OCI-LY1 (cell line): ENCODE results near the gene RAD51B.

ENCODE experiments used
- CTCF ChIP-seq: fragments of 200-600 bp; sonication (generic), shearing (Covaris generic); IDR thresholded peaks from 2 replicates; pipeline ENCODE4 v1.5.1; 2017; ENCODE audit warnings: mild to moderate bottlenecking, antibody characterized with exemption, low read length, moderate library complexity, mixed read lengths
- EZH2 ChIP-seq: fragments of 200-600 bp; sonication (generic), shearing (Covaris generic); IDR thresholded peaks from 2 replicates; pipeline ENCODE4 v1.8.0; 2017; ENCODE audit warnings: borderline replicate concordance, mixed run types, mild to moderate bottlenecking, antibody characterized with exemption, low read length, moderate library complexity, mixed read lengths

GRCh38 chr14:68471964-68472508, 652.5 kb downstream of the RAD51B start:
- no peak for TF ChIP-seq CTCF
- TF ChIP-seq EZH2: no peak
